K562 (cell line): ENCODE data around the gene PRKCB. TPM values are rescaled to one million over a fixed set of nuclear protein-coding genes. Genes with fewer than 3 reads are reported as not detected.

Source experiments
- ATAC-seq: fragments of 200-7000 bp; cut with Tn5 transposase; 3 replicates; pipeline ENCODE4 v1.9.1; 2020; ENCODE audit warnings: moderate library complexity
- BruUV-seq: library from RNA; stranded (reverse); fragments of 400-500 nt; replicated peaks from 2 replicates; lab custom pipeline; 2021; lab: Mats Ljungman, UMichigan
- CTCF ChIA-PET: fragments of 300-600 bp; formaldehyde crosslinking; extraction: SDS; loops from one replicate; lab custom pipeline; 2021; ENCODE audit warnings: low intra/inter-chr PET ratio; lab: Yijun Ruan, JAX
- POLR2A ChIA-PET: fragments of 300-600, 350-650 bp; sonication (Branson Sonifier 250); formaldehyde crosslinking; extraction: SDS; loops from one replicate; lab custom pipeline; 2021; ENCODE audit warnings: antibody characterized with exemption, inconsistent platforms; lab: Yijun Ruan, JAX
- DNase-seq, 4 experiments: peaks; one replicate each; pipeline versions ENCODE4 v3.0.0 to v3.0.0-alpha.2; 2011 to 2018; ENCODE audit warnings: low spot score in 3 of 4, mixed read lengths in 3 of 4; ENCODE audit errors: extremely low read depth in 1 of 4
- FAIRE-seq: peaks from 2 replicates; lab custom pipeline; 2011; peaks lifted over from hg19 to GRCh38; lab: Jason Lieb, UNC
- H2AFZ ChIP-seq: 2 replicates; pipeline ENCODE4 v1.6.0; 2011; ENCODE audit warnings: low read depth, low read length, control low read depth, inconsistent platforms
- H3K27ac ChIP-seq: fragments of 200-600 bp; 3 replicates; pipeline ENCODE4 v1.8.0; 2011; ENCODE audit warnings: low read depth, mild to moderate bottlenecking, control low read depth, inconsistent platforms, low read length, moderate library complexity, mixed read lengths; ENCODE audit errors: extremely low read depth
- H3K27me3 ChIP-seq, 2 experiments: fragments of 300-600 bp in 1 of 2; 2 replicates in 1 of 2; 3 replicates in 1 of 2; pipeline versions ENCODE4 v1.6.0 to v1.8.0; 2011; ENCODE audit warnings: inconsistent platforms in 2 of 2, low read length in 2 of 2, mild to moderate bottlenecking in 1 of 2, mixed read lengths in 1 of 2, moderate library complexity in 1 of 2; ENCODE audit not compliant: control insufficient read depth in 2 of 2, insufficient read depth in 2 of 2
- H3K36me3 ChIP-seq: fragments of 300-600 bp; 3 replicates; pipeline ENCODE4 v1.8.0; 2011; ENCODE audit warnings: mild to moderate bottlenecking, low read length, inconsistent platforms; ENCODE audit not compliant: control insufficient read depth, insufficient read depth
- H3K4me1 ChIP-seq, 2 experiments: fragments of 200-600 bp in 1 of 2; replicated peaks in 1 of 2; 2 replicates in 1 of 2; 3 replicates in 1 of 2; pipeline versions ENCODE4 v1.5.1 to v1.8.0; 2011; ENCODE audit warnings: inconsistent platforms in 2 of 2, low read length in 2 of 2, mild to moderate bottlenecking in 1 of 2, mixed read lengths in 1 of 2, moderate library complexity in 1 of 2; ENCODE audit not compliant: control insufficient read depth in 2 of 2, insufficient read depth in 2 of 2
- H3K4me2 ChIP-seq: 2 replicates; pipeline ENCODE4 v1.6.1; 2011; ENCODE audit warnings: low read length, control low read depth, inconsistent platforms, mixed read lengths; ENCODE audit not compliant: insufficient read depth
- H3K4me3 ChIP-seq: fragments of 200-600 bp; sonication (generic), shearing (Covaris generic); 2 replicates; pipeline ENCODE4 v1.5.1; 2016; ENCODE audit warnings: control low read depth, inconsistent platforms
- H3K79me2 ChIP-seq: fragments of 200-600 bp; 3 replicates; pipeline ENCODE4 v1.8.0; 2011; ENCODE audit warnings: low read length, inconsistent platforms; ENCODE audit not compliant: control insufficient read depth, insufficient read depth
- H3K9ac ChIP-seq, 2 experiments: 2 replicates each; pipeline versions ENCODE4 v1.6.0 to v1.6.1; 2011; ENCODE audit warnings: low read depth in 2 of 2, low read length in 2 of 2, control low read depth in 1 of 2, inconsistent platforms in 1 of 2, mild to moderate bottlenecking in 1 of 2, mixed read lengths in 1 of 2; ENCODE audit not compliant: insufficient read depth in 1 of 2
- H3K9me1 ChIP-seq: one replicate; pipeline ENCODE4 v1.6.0; 2011; ENCODE audit warnings: inconsistent platforms, mild to moderate bottlenecking, low read length, moderate library complexity; ENCODE audit not compliant: control insufficient read depth, insufficient read depth
- H3K9me3 ChIP-seq: replicated peaks from 2 replicates; pipeline ENCODE4 v1.5.1; 2011; ENCODE audit warnings: low read depth, low read length, inconsistent platforms; ENCODE audit not compliant: control insufficient read depth, insufficient read depth
- H4K20me1 ChIP-seq: replicated peaks from 2 replicates; pipeline ENCODE4 v1.6.1; 2011; ENCODE audit warnings: low read length, inconsistent platforms, mixed read lengths; ENCODE audit not compliant: control insufficient read depth, insufficient read depth
- ARNT ChIP-seq, 2 experiments: fragments of 450-650 bp; IDR thresholded peaks; 2 replicates each; pipeline ENCODE4 v1.6.1; 2016; ENCODE audit warnings: mild to moderate bottlenecking in 1 of 2
- CREBBP ChIP-seq: IDR thresholded peaks from one replicate; pipeline ENCODE4 v1.6.1; 2012; ENCODE audit warnings: low read depth, mild to moderate bottlenecking, control low read depth, inconsistent platforms, low read length
- MXI1 ChIP-seq: IDR thresholded peaks from 2 replicates; pipeline ENCODE4 v1.6.1; 2011; ENCODE audit warnings: low read depth, mild to moderate bottlenecking, improper control_type of control experiment, low read length
- TCFL5 ChIP-seq: fragments of 250-450 bp; sonication (Bioruptor Pico); conservative IDR thresholded peaks from 2 replicates; pipeline ENCODE4 v1.6.1; 2021; ENCODE audit warnings: mild to moderate bottlenecking, moderate library complexity, matching md5 sums
- ZNF76 ChIP-seq: fragments of 250-450 bp; sonication (Bioruptor Pico); IDR thresholded peaks from 2 replicates; pipeline ENCODE4 v1.4.0; 2020; ENCODE audit warnings: mild to moderate bottlenecking, moderate library complexity, borderline replicate concordance
- WGBS: fragments of 100-300 bp; shearing (Covaris generic); methylation state at CpG from one replicate; pipeline ENCODE4 v1.1.6; 2016; ENCODE audit warnings: low coverage, mixed read lengths; ENCODE audit not compliant: insufficient coverage; ENCODE audit errors: missing lambda C conversion rate; 5-methylcytosine and 5-hydroxymethylcytosine counted together
- in situ Hi-C: fragments of 300-500 bp; cut with MboI; formaldehyde crosslinking; loops from 4 replicates; pipeline ENCODE4 v1.15.0; 2018; ENCODE audit warnings: inconsistent platforms, mixed read lengths
- intact Hi-C: fragments of 100-400 bp; cut with micrococcal nuclease; formaldehyde crosslinking; loops from 2 replicates; pipeline ENCODE4 v1.14.2; 2022
- polyA plus RNA-seq, 8 experiments: library from polyadenylated mRNA; depleted of rRNA in 4 of 8; stranded (reverse) in 5 of 8; unstranded in 3 of 8; fragments of >200 nt; fragmentation: Nextera tagmentation in 2 of 8; fragmentation: Illumina TruSeq in 1 of 8; extraction: Ambion mirVana in 2 of 8; extraction: Trizol in 1 of 8; gene quantifications; 2 replicates each; pipeline versions ENCODE4 v1.2.1 to v1.2.3, GENCODE V29; 2011 to 2014; ENCODE audit warnings: inconsistent platforms in 1 of 8, missing spikeins in 1 of 8
- total RNA-seq, 7 experiments: library from RNA; depleted of rRNA in 6 of 7; stranded (reverse); fragments of >200 nt in 6 of 7; fragmentation: Illumina TruSeq in 2 of 7; extraction: Trizol in 2 of 7; gene quantifications; 2 replicates each; pipeline versions ENCODE4 v1.2.1 to v1.2.3, GENCODE V29; 2011 to 2021; ENCODE audit warnings: low replicate concordance in 1 of 7

Gene PRKCB
- total and polyA plus RNA-seq, 9 of the 15 experiments (the other 6 are each of a cell fraction or from before 2014, with no cell fraction given): 49.9 to 276 (median 148) TPM

- TF ChIP-seq MXI1 (no peak), ZNF76 (CRISPR knock-in tag) (no peak), TCFL5 (CRISPR knock-in tag) (no peak)
Measured at GRCh38 chr16:23968176-23968575, 132.4 kb downstream of the PRKCB start (continued).

- no peak for DNase-seq
- Histone ChIP-seq H3K9ac (no peak overlapping the region), H3K79me2 (peaks cover 93% of the 10 kb centered on the region), H3K4me3 (no peak overlapping the region), H3K27ac (no peak overlapping the region)
- BruUV-seq: no TSS peak
- peak; percentile 92 for TF ChIP-seq CREBBP
- TF ChIP-seq ARNT (IDR thresholded peaks at IDR 0.05): no peak
- TF ChIP-seq, all 486 proteins: peak for 1
- H3K4me1 ChIP-seq: peaks cover 0 to 19% of the 10 kb centered on the region in 2 experiments; a peak in 4 of 5 replicates
- FAIRE-seq: no peak
- H3K27me3 ChIP-seq: no peaks in the 10 kb centered on the region
- in situ Hi-C loops: no loop called here
- no peak overlapping the region for H3K4me2 ChIP-seq
- ATAC-seq: no peak
- ChIA-PET CTCF (no interaction called here), POLR2A (interaction anchor here (0.7 to 2.0 kb wide), 3 partner anchors 9 to 293 kb away, joined by 3 to 12 read pairs (median 8); no protein-coding TSS in a partner anchor)
- WGBS: 77% methylated on average over 6 of the region's 6 CpGs
- no peak overlapping the region for H2AFZ ChIP-seq
- H4K20me1 ChIP-seq: peaks cover 32% of the 10 kb centered on the region; the same call in 1 of the 2 replicates
- H3K36me3 ChIP-seq: peaks cover 79% of the 10 kb centered on the region
- H3K9me3 ChIP-seq: no peaks in the 10 kb centered on the region
- intact Hi-C loops: no loop called here
- H3K9me1 ChIP-seq: peaks cover 8% of the 10 kb centered on the region
Measured at GRCh38 chr16:23969468-23970297, 133.9 kb downstream of the PRKCB start.
